Right atrium auricular region (tissue), 2 donors: Measurements from ENCODE around the gene TEDC2. TPM values are rescaled to one million over a fixed set of nuclear protein-coding genes. Genes with fewer than 3 reads are reported as not detected.

Experiments
- DNase-seq: peaks from one replicate; pipeline ENCODE4 v3.0.0-alpha.2; 2019; ENCODE audit warnings: low spot score
- H3K27ac ChIP-seq, 2 donors: fragments of 200-600 bp; sonication (generic); 1 replicate in 1 of 2; 2 replicates in 1 of 2; pipeline ENCODE4 v1.5.1; 2016 to 2019
- H3K27me3 ChIP-seq, 2 donors: fragments of 200-600 bp; sonication (generic); one replicate each; pipeline versions ENCODE4 v1.5.1 to v1.6.0; 2017 to 2019
- H3K36me3 ChIP-seq: fragments of 200-600 bp; sonication (generic); one replicate; pipeline ENCODE4 v1.5.1; 2016
- H3K4me1 ChIP-seq, 2 donors: fragments of 200-600 bp; sonication (generic); one replicate each; pipeline versions ENCODE4 v1.5.1 to v1.6.0; 2017 to 2019
- H3K4me3 ChIP-seq, 2 donors: fragments of 200-600 bp; sonication (generic); 1 replicate in 1 of 2; 2 replicates in 1 of 2; pipeline ENCODE4 v1.5.1; 2017 to 2019; ENCODE audit warnings: mild to moderate bottlenecking in 1 of 2, moderate library complexity in 1 of 2
- H3K9me3 ChIP-seq, 2 donors: fragments of 200-600 bp; sonication (generic); one replicate each; pipeline ENCODE4 v1.5.1; 2019
- total RNA-seq, 2 donors: library from RNA; depleted of rRNA; stranded (reverse); fragments of >200 nt; gene quantifications; one replicate each; pipeline ENCODE4 v1.1.0, GENCODE V29; 2016
- TF ChIP-seq, protein P1 (sequence below), 2 donors: fragments of 200-600 bp; sonication (generic); IDR thresholded peaks; one replicate each; pipeline ENCODE4 v1.5.1; 2019; ENCODE audit warnings: antibody characterized with exemption in 2 of 2

TEDC2 gene
- total RNA-seq, 2 donors from 2014 or later, result 0.63 to 4.1 TPM

DNA sequence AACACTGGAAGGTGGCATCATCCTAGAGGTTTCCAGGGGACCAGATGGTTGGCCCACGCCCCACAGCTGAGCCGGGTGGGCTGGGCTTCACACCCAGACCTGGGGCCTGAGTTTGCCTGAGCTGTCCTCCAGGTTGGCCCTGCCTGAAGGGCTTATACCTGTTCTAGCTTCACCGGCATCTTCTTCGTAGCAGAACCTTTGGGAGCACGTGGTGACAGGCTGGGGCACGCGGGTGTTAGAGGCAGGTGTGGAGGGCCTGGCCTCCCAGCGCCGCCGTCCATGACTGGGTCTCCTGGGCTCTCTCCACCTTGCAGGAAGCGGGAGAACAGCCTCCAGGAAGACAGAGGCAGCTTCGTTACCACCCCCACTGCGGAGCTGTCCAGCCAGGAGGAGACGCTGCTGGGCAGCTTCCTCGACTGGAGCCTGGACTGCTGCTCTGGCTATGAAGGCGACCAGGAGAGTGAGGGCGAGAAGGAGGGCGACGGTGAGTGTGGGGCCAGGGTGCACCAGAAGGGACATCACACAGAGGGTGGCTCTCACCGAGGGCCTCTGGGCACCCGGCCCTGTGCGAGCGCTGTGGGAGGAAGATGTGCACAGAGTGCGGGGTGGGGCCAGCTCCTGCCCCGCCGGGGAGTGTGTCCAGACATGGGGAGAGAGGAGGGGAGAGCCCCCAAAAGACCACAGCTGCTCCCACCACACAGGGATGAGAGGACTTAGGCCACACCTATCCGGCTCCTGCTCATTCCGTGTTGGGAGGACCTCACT, 4.6 kb upstream of the TEDC2 start:
- DNase-seq, result no peak
- H3K4me1 ChIP-seq, result peaks cover 0 to 12% of the 10 kb centered on the region in 2 donors
- no peak overlapping the region for H3K4me3 ChIP-seq
- H3K36me3 ChIP-seq, result no peaks in the 10 kb centered on the region
- H3K27ac ChIP-seq, result no peak overlapping the region
- TF ChIP-seq, protein P1, sequence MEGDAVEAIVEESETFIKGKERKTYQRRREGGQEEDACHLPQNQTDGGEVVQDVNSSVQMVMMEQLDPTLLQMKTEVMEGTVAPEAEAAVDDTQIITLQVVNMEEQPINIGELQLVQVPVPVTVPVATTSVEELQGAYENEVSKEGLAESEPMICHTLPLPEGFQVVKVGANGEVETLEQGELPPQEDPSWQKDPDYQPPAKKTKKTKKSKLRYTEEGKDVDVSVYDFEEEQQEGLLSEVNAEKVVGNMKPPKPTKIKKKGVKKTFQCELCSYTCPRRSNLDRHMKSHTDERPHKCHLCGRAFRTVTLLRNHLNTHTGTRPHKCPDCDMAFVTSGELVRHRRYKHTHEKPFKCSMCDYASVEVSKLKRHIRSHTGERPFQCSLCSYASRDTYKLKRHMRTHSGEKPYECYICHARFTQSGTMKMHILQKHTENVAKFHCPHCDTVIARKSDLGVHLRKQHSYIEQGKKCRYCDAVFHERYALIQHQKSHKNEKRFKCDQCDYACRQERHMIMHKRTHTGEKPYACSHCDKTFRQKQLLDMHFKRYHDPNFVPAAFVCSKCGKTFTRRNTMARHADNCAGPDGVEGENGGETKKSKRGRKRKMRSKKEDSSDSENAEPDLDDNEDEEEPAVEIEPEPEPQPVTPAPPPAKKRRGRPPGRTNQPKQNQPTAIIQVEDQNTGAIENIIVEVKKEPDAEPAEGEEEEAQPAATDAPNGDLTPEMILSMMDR (IDR thresholded peaks at IDR 0.05), result no peak
- H3K9me3 ChIP-seq, result no peaks in the 10 kb centered on the region
- H3K27me3 ChIP-seq, result no peaks in the 10 kb centered on the region

DNA sequence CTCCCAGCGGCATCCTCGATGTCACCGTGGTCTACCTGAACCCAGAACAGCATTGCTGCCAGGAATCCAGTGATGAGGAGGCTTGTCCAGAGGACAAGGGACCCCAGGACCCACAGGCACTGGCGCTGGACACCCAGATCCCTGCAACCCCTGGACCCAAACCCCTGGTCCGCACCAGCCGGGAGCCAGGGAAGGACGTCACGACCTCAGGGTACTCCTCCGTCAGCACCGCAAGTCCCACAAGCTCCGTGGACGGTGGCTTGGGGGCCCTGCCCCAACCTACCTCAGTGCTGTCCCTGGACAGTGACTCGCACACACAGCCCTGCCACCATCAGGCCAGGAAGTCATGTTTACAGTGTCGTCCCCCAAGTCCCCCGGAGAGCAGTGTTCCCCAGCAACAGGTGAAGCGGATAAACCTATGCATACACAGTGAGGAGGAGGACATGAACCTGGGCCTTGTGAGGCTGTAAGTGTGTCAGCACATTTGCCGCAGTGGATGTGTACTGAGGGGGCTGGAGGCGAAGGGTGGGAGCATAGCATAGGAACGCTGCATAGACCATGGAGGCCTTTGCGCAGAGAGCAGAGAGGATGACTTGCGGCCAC, 3.3 kb upstream of the TEDC2 start:
- Histone ChIP-seq H3K4me3 (no peak overlapping the region), H3K9me3 (no peaks in the 10 kb centered on the region), H3K27me3 (no peaks in the 10 kb centered on the region), H3K27ac (no peak overlapping the region), H3K4me1 (peaks cover 0 to 19% of the 10 kb centered on the region in 2 donors), H3K36me3 (no peaks in the 10 kb centered on the region)
- DNase-seq, result no peak
- TF ChIP-seq, protein P1 (IDR thresholded peaks at IDR 0.05), result no peak

DNA sequence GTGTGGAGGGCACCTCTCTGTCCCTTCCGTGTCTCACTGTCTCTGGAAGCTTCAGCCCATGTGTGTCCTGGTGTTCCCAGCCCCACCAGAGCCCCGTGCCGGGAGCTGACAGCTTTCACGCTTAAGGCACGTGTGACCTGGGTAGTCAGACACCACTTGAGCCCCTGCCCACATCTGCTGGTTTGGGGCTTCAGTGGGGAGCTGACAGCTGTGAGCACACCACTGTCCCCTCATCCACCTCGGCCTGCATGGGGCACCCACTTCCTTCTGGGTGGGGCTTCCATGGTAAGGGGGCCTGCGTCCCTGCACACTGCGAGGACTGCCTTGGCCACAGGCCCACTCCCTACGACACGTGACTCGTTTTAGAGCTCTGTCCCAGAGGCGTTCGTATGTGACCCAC, 2.6 kb upstream of the TEDC2 start:
- TF ChIP-seq, protein P1 (IDR thresholded peaks at IDR 0.05), result no peak
- no peak for DNase-seq
- peaks cover 0 to 19% of the 10 kb centered on the region in 2 donors for H3K4me1 ChIP-seq
- no peaks in the 10 kb centered on the region for H3K36me3 ChIP-seq
- no peaks in the 10 kb centered on the region for H3K27me3 ChIP-seq
- H3K4me3 ChIP-seq, result no peak overlapping the region
- no peaks in the 10 kb centered on the region for H3K9me3 ChIP-seq
- H3K27ac ChIP-seq, result no peak overlapping the region

DNA sequence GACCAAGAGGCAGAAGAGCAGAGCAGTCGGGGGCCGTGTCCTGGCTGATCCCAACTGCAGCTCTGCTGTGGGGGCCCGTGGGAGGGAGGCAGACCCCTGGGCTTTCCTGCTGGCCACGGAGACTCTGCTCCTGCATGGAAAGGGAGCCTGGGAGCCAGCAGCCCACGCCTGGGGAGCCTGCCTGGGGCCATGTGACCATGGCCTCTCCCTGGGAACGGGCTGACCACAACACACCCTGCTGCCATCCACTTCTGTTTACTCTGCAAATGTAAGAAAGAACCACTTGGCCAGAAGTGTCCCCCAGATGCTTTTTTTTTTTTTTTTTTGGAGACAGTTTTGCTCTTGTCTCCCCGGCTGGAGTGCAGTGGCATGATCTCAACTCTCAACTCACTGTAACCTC, 2.0 kb upstream of the TEDC2 start:
- DNase-seq, result no peak
- Histone ChIP-seq H3K36me3 (no peaks in the 10 kb centered on the region), H3K4me3 (no peak overlapping the region)

DNA sequence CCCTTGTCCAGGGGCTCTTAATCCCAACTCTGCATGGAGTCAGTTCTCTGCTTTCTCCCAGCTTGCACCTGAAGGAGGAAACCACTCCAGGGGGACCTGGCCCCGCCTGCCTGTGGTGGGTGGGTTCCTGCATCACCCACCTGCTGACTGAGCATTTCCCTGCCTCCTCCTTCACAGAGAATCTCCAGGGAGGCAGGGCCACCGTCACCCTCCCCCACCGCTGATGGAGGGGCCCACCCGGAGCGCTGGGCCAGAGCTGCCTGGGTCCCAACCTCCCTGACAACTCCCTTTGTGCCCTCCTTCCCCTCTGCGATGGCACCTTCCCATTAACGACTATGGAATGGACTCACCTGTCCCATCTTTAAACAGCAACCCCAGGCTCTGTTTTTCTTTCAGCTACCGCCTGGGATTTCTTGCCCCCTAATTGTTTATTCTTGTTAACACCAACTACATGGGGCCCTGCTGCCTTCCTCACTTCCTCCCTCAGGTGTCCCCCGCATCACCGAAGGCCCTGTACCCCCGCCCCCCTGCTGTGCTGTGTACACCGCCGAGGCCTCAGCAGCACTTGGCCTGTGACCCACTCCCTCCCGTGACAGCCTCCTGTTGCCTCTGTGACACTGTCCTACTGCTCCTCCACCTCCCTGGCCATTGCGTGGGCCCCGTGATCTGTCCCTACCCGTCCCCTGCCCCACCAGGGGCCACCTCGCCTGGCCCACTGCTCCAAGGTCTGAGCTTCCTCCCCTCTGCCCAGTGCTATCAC, 842 bp upstream of the TEDC2 start:
- TF ChIP-seq, protein P1 (IDR thresholded peaks at IDR 0.05), result no peak
- peak overlapping the region; percentile 37 to 65 for H3K27ac ChIP-seq

More for the DNA sequence above, 2.0 kb upstream of the TEDC2 start:
- Histone ChIP-seq H3K27me3 (no peaks in the 10 kb centered on the region), H3K9me3 (no peaks in the 10 kb centered on the region), H3K27ac (no peak overlapping the region), H3K4me1 (peaks cover 0 to 19% of the 10 kb centered on the region in 2 donors)
- TF ChIP-seq, protein P1 (IDR thresholded peaks at IDR 0.05), result no peak

More for the DNA sequence above, 842 bp upstream of the TEDC2 start:
- no peaks in the 10 kb centered on the region for H3K9me3 ChIP-seq
- no peaks in the 10 kb centered on the region for H3K36me3 ChIP-seq
- DNase-seq, result no peak
- peak overlapping the region; percentile 43 to 60 for H3K4me3 ChIP-seq
- H3K4me1 ChIP-seq, result peaks cover 0 to 19% of the 10 kb centered on the region in 2 donors
- no peaks in the 10 kb centered on the region for H3K27me3 ChIP-seq
